ENCODE results near the gene ARF1. TPM values are rescaled to one million over a fixed set of nuclear protein-coding genes. Genes with fewer than 3 reads are reported as not detected.

Gene ARF1
- total RNA-seq, 1 donor: 339 TPM

GRCh38 chr1:228125185-228125584 is 42.7 kb downstream of the ARF1 start:
- peak; percentile 47 for DNase-seq (ENCODE audit: low read depth)
- TF ChIP-seq CTCF (IDR thresholded peaks at IDR 0.05; ENCODE audit: insufficient read depth, low read depth, low read length): no peak
- no peak overlapping the region for H3K4me3 ChIP-seq (ENCODE audit: low read depth, low read length)

GRCh38 chr1:228131766-228132165 is 49.3 kb downstream of the ARF1 start:
- no peak for DNase-seq (ENCODE audit: low read depth)
- no peak overlapping the region for H3K4me3 ChIP-seq (ENCODE audit: low read depth, low read length)
- no peak for TF ChIP-seq CTCF (IDR thresholded peaks at IDR 0.05; ENCODE audit: insufficient read depth, low read depth, low read length)

- TF ChIP-seq CTCF (IDR thresholded peaks at IDR 0.05; ENCODE audit: insufficient read depth, low read depth, low read length): no peak
- no peak for DNase-seq (ENCODE audit: low read depth)
- no peak overlapping the region for H3K4me3 ChIP-seq (ENCODE audit: low read depth, low read length)
These were observed 52.1 kb downstream of the ARF1 start for GRCh38 chr1:228134591-228134990.

GRCh38 chr1:228136901-228137300 is 54.4 kb downstream of the ARF1 start:
- no peak overlapping the region for H3K4me3 ChIP-seq (ENCODE audit: low read depth, low read length)
- no peak for TF ChIP-seq CTCF (IDR thresholded peaks at IDR 0.05; ENCODE audit: insufficient read depth, low read depth, low read length)
- peak; percentile 48 for DNase-seq (ENCODE audit: low read depth)

- peak overlapping the region; percentile 94 for H3K4me3 ChIP-seq (ENCODE audit: low read depth, low read length)
- TF ChIP-seq CTCF (IDR thresholded peaks at IDR 0.05; ENCODE audit: insufficient read depth, low read depth, low read length): no peak
These were observed 57.0 kb downstream of the ARF1 start for GRCh38 chr1:228139406-228139930.

GRCh38 chr1:228139931-228140723 is 57.6 kb downstream of the ARF1 start, which contains the start of gene GUK1:
GUK1 (plus strand) TSS chr1:228140279; CDS start chr1:228140303, 24 bp downstream.
- DNase-seq (ENCODE audit: low read depth): peak; percentile 100
- peak within 1 kb of the TSS; percentile 94 for H3K4me3 ChIP-seq (ENCODE audit: low read depth, low read length)
- TF ChIP-seq CTCF (IDR thresholded peaks at IDR 0.05; ENCODE audit: insufficient read depth, low read depth, low read length): no peak

More at GRCh38 chr1:228139406-228139930, 57.0 kb downstream of the ARF1 start:
- no peak for DNase-seq (ENCODE audit: low read depth)
